ENCODE measurements around the gene ALK.

The ALK gene

DNA sequence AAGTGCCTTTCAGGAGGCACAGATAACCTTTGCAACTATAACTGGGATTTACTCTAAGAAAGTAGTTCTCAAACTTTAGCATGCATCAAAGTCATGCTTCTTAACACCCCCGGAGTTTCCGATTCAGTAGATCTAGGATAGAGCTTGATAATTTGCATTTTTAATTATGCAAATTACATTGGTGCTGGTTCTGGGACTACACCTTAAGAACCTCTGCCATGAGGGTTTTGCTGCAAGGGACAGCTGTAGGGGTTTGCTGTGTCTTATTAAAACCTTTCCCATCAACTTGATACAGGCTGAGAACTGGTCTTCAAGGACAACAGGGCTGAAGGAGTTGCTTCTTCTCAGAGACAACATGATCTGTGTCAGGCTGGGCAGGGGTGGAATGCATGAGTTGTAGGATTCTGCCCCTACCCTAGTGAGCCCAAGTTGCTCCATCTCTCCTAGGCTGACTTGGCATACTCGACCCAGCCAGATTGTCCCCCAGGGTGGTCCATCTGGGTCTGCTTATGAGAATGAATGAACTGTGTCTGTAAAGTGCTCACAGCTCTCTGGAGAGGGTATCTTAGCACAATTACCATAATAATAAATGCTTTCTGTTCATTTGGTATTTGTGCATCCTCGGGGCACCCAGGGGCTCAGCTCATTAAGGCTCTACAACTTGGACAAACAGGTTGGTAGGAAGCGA is 573.5 kb downstream of the ALK start:
- no peak for DNase-seq

DNA sequence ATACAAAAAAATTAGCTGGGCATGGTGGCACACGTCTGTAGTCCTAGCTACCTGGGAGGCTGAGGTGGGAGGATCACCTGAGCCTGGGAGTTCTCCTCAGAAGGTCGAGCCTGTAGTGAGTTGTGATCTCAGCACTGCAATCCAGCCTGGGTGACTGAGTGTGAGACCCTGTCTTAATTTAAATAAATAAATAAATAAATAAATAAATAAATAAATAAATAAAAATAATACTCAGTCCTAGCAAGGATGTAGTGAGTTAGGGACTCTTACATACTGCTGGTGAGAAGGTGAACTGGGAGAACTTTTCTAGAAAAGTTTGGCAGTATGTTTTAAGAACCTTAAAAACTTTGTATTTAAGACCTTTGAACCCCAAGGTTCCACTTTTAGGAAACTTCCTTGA is 576.1 kb downstream of the ALK start:
- DNase-seq = no peak

DNA sequence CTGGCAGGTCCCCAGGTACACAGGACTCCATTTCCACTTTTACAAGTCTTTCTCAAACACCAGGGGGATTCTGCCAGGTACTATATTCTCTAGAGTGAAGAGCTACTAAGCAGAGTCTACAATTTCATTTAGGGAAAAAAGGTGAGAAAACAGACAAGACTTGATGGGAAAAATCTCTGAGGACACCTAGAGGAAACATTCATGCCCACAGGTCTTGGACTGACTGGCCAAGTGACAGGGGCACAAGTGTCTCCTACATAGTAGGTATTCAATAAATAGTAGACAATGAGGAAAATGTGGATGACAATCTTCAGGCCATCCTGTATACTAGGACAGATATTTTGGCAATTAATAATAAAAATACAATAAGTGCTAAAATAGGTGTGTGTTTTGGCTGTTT is 577.6 kb downstream of the ALK start:
- DNase-seq = no peak

DNA sequence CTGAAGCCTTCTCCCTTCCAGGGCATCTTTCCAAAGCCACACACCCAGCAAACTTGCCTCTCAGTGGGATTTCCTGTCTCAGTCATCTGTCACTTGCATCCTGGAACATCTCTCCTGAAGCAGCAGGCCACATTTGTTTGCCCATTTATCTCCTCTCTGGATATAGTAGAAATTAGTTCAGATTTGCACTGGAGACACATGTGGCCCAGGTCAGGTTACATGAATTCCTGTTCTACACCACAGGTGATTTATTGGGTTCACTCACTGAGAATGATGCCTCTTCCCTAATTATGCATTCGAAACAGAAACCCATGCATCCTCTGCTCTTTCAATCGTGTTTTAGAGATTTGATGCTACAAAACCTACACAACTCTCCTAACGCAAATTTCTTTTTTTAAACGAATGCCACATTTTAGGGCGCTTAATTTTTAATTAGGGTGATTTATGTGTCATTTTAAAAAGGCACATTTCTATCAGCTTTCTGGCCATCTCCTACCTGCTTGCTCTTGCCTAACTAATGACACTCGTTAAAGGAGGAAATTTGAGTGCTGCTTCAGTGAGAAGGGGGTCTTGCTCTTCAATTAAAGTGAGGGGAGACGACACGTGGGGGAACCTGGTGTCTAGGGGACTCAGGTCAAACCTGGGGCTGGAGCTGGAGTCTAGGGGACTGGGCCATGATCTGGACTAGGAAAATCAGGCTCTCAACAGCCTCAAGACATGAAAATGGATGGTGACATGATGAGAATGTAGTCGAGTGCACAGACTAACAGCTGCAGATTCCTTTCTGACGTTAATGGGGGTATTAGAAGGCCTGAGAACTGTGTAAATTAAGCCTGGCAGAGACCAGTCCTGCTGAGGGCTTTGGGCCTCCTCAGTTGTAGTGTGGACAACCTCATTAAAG is 584.8 kb downstream of the ALK start:
- no peak for DNase-seq

DNA sequence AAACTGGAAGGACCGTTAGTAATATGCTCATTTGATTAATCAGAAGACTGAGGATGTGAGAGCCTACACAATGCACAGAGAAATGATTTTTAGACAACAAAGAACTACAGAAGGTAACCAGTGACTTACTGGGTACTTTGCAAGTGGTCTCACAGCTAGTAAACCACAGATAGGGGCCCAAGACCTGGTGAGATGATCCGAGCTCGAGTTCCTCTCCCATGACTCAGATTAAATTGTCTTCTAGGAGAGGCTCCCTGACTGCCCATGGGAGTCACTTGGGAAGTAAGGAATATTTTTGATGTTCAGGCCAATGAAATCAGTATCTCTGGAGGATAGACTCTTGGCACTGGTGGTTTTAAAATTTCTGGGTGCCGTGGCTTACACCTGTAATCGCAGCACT is 586.0 kb downstream of the ALK start:
- DNase-seq = no peak

DNA sequence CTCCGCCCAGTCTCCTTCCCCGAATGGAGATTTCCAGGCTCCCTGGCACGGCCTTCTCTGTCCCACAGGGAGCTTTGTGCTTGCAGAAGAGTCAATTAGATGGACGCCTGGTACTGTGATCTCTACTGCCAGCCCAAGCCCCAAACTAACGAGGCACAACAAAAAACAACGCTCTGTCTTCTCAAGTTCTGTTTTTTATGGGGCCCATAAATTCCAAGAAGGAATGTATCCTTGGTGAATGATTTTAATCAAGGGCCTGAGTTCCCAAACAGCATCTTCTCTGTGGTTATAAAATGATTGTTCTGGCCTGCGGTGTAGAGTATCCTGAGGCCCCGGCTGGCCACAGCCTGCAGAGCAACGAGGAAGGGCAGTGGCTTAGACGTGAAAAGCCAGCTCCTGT is 586.7 kb downstream of the ALK start:
- no peak for DNase-seq

DNA sequence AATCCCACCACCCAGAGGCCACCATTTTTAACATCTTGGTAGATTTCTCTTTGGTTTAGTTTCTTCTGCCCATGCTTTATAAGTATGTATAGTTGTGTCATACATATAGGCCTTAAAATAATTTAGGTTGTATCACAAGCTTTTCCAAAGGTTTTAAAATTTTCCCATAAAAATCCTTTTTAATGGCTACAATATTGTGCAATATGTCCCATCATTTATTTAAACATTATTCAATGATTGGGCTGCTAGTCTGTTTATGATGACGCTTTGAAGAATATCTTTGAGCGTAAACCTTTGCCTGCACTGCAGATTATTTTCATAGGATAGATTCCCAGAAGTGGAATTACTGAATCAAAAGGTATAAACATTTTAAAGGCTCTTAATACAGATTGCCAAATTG is 588.8 kb downstream of the ALK start:
- DNase-seq = no peak

DNA sequence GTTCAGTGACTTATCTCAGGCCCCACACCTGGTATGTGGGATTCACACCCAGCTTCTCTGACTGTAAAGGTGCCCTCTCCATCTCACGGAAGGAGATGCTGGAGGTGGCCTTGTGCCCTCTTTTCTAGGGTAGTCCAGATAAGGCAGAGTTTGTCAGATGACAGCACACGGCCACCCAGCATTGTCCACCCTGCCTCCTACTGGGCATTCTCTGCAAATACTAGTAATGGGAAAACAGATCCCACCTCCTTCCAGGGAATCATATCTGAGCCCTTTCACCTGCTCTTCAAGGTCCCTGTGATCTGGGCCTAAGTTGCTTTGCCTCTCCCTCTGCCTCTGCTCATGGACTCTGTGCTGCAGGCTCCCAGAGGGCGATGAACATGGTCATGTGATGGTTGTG is 591.5 kb downstream of the ALK start:
- no peak for DNase-seq

DNA sequence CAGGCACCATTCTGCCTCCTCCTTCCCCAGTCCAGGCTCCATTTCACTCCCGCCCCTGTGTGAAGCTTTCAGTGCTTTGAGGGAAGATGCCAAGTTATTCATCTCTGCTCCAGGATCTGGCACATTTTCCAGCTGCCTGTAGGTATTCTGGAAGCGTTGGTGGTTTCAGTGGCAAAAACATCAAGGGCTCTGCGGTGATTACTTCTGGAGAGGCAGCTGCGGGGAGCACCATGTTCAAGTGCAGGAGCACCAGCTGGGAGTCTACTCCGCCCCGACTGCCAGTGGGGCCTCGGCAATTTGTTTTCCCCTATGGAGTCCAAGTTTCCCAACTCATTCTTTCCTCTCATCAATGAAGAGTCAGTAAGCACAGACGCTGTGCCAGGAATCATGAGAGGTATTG is 594.5 kb downstream of the ALK start:
- no peak for DNase-seq

DNA sequence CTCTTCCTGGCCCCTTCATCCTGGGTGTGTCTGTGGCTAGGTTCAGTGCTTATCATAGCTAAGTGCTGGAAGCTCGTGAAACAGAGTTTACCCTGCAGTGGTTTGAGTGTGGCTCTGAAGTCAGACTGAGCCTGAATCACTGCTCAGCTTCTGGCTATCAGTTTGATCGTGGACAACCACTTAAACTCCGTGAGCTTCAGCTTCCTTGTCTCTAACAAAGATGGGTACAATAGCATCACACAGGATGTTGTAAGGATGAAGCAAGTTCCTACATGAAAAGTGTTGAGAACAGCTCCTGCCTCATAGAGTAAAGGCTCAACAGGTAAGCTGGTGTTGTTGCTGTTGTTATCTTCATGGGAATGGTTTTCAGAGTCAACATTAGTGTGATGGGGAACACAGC is 595.8 kb downstream of the ALK start:
- DNase-seq = no peak

DNA sequence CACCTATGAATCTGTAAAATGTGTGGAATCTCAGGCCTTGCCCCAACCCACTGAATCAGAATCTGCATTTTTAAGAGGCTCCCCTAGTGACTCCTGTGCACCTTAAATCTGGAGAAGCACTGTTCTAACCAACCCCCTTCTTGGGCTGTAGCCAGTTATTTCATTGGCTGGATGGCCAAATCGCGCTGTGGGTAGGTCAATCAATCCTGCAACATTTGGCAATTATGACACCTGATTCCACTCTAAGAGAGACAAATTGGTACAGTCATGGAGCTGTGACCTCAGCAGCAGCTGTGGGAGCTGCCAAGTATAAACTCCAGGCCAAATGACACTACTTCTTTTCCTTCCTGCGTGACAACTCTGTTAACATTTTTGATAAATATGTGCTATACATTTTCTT is 597.4 kb downstream of the ALK start:
- no peak for DNase-seq

DNA sequence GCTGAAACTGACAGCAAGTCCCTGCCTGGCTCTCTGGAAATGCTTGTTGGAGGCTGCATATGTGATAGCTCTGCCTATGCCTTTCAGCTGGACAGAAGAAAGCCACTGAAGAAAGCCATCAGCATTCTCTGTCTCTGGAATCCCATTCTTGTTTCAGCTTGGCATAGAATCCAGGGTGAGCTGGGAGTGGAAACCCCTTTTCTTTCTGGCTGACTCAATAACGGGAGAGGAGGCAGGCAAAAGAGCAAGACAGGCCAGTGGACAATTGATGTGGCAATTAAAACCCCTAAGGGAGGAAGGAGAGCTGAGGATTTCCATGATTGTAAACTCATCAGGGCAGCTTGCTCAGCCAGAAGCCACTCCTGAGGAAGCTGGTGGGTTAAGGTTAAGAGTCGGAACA is 598.1 kb downstream of the ALK start:
- DNase-seq = no peak

DNA sequence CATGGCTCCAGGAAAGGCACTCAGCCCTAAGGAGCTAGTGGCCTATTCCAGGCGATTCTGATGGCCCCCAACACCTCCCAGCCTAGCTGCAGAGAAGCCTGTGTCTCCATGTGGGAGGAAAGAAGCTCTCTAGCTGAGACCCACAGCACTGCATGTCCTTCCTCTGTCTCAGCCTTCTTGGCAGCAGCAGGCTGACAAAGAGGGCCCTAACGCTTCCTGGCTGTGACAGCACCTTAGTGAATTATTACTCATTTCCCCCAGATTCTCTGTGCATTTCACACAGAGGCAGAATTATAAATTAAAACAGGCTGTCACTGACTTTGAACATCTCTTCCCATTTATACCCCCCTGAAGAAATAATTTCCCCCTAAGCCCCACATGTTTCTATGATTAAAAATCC is 599.4 kb downstream of the ALK start:
- no peak for DNase-seq

DNA sequence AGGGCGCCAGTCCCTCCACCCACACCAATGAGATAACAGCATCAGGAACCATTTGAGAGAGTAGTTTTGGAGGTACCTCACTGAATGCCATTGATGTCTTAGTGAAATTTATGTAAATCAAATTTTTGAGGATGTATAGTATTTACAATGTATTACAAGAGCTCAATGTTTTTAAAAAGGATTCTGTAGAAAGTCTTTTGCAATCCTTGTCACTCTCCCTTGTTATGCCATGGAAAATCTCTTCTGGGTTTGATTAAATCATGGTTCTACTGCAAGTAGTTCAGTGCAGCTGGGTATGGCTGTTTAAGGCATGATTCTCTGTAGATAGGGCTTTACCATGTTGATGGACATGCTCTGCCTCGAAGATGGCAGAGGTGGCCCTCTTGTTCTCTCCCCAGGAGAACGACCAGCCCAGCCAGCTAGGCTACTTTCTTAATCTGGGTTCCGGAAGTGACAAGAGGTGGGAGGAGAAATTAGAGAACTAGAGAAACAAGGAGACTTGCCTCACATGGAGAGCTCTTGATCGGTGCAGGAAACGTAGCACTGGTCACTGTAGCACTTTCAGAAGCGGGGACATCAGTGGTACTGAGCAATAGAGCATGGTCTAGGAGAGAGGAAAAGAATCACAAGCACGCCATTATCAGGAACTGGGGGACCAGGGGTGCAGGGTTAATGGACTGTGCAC is 603.4 kb downstream of the ALK start:
- DNase-seq = no peak

DNA sequence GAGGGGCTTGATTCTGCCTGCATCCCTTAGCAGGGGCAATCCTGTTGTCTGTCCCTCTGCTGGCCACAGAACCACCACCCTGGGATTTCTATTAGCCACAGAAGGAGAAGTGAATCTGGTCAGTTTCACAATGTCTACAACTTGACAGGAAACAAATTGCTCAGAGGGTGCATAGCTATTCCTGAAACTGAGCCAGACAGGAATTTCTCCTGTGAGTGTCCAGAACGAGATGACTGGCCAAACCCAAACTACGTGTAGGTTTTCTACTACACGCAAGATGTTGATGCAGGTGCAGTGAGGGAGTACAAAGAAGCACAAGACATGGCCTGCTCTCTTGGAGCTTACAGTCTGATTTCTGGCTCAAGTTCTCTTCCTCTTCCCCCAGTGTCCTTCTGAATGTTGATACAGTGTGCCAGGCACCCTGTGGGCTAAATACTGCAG is 604.3 kb downstream of the ALK start:
- no peak for DNase-seq

DNA sequence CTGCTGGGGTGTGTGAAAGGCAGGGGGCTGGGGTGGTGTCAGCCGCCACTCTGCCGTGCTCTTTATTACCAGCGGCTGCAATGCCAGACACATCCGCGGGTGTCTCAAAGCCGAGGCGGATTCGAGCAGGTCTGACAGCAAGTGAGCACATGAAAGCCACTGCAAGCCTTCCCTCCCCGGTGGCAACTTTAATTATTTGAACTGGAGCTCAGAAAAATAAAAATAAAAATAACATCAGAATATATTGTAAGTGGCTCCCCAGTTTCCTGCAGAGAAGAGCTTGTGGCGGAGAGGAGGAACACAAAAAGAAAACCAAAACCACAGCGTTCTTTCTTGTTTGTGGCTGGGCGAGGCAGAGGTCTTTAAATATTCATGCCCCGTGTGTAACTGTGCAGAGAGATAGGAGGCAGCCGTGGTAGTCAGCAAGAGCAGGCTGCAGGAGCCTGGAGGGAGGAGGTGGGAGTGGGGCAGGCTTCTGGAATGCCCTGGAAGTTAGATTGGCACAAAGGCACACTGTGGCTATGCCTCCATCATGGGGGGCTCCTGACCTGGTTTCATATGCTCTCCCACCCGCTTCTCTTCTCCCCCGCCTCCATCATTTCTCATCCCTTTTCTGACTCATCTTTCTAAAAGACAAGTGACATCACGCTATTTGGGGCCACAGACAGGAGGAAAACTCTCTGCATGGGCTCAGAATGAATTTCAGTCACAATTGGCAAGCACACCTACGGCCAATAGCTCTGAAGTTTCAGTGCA is 606.4 kb downstream of the ALK start:
- peak; percentile 8 for DNase-seq

DNA sequence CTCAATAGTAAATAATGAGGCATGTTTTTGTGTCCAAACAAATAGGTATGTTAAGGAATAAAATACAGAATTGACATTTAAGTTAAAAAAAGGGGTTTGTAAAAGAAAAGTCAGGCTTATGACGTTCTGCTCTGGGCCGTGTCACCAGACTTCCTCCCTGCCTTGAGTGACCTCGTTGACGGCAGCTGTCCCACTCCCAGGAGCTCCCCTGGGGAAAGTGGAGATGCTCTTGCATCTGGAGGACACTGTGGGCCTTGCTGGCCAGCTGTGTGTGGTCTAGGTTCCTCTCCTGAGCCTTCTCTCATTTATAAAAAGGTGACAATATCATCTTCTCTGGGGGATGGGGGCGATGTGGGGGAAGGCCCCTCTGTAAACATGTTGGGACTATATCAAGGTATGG is 609.9 kb downstream of the ALK start:
- DNase-seq = no peak

DNA sequence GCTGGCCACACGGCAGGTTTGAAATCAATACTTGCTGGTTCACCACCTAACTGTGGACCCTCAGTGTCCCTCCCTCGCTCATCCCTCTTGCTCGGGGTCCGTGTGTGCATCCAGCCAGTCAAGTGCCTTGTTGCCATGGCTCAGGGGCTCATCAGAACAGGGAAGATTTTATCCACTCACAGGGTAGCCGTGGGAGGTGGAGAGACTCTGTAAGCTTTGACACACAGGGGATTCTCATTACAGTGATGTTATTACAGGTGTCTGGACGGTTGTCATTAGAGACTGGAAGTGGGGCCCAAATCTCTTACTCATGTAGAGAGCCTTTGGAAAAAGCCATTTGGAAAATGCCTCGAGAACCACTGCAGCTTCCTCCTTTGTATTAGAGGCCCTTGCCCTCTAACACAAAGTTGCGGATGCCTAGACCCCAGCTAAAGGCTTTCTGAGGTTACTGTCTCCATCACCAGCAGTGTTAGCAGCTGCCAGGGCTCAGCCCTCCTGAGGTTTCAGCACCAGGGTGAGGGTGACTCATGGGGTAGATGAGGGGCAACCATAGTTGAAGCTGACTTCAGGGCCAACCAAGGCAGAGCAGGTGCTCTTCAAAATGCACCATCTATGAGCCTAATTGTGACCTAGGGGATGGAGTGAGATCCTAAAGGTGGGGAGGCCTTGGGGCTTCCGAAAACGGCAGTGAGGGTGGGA is 610.6 kb downstream of the ALK start:
- no peak for DNase-seq

DNA sequence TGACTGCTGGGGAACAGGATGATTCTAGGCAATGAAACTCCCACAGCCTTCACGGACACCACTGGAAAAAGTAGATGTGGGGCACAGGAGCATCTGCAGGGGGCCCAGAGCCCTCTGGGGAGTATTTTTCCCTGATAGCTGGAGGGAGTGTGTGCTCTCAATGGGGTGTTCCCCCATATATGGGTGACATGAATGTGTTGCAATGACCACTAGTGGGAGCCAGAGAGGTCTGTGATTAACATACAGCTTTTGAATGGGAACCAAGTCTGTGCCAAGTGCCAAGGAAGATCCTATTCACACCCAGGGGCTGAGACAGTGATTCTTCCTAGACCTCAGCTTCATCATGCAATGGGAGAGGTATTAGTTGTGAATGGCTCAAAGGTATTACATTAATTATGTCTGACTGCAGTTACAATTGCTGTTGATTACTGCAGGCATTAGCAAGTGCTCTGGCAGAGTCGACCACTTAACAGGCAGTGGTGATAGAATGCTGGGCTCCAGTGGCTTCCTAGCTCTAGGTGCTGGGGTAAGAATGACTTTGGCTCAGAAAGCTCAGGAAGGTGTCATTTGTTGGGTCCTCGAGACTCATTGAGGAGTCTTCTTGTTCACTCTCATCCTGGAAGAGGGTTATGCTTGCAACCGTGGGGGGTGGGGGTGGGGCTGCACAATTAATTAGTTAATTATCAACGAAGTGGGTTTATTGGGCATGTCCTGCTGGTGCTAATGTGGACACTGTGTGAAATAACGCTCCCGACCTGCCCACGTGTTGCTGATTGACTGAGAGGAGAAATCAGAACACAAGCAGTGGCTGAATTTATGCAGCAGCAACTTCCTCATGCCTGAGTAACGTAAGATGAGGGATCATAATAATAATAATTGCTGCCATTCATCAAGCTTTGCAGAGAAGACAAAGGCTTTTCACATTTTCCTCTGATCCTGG is 612.0 kb downstream of the ALK start:
- DNase-seq = peak; percentile 23

DNA sequence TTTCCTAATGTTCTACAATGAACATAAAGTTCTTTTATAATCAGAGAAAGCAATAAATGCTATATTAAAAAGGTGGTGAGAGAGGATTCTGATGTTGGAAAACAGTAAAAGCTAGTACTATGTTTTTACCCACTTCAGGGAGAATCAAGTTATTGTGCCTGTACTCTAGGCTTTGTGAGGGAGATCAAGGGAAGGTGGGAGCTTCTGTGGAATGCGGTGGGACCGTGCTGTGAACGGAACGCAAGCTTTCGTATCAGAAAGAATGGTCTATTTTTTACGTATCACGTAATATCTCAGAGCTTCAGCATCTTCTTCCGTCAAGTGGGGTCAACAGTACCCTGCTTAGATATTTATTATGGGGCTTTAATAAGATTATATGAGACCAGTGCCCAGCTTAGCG is 613.0 kb downstream of the ALK start:
- no peak for DNase-seq

DNA sequence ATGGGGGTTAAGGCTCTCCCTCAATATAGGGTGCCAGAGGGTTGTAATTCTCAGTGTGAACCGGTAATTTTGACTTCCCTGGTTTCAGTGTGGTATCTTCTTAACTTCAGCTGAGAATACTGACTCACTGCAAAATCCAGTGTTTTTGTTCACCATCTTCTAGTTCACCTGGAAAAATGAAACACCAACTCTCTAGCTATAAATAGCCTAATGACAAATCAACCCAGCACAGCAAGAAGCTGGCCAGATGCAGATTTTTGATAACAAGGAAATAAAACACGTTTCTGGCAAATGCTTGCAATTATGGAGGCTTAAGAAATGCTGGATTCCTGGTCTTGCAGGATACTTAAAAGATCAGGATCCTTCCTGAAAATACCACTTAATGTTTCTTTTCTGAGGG is 613.9 kb downstream of the ALK start:
- DNase-seq = no peak

Data from effector CD4-positive, alpha-beta T cell (primary cell).